Stimulated activated naive CD8-positive, alpha-beta T cell treated with anti-CD3 and anti-CD28 coated beads, Interleukin-15, Interleukin-2, amounts not matched to agents 100 U/mL and 50 U/mL, for 24 hours (primary cell): ENCODE data around the gene ABLIM2.
"Not testable (repeated sequence)": the region's sequence is repeated elsewhere in the genome, so short reads cannot be mapped to it uniquely, and the experiment has no call there.

Source experiments
- ATAC-seq: fragments of 150-1000 bp; cut with Tn5 transposase; one replicate; pipeline ENCODE4 v1.10.0; 2021
- DNase-seq: peaks from one replicate; pipeline ENCODE4 v3.0.0; 2021

ABLIM2 gene

DNA sequence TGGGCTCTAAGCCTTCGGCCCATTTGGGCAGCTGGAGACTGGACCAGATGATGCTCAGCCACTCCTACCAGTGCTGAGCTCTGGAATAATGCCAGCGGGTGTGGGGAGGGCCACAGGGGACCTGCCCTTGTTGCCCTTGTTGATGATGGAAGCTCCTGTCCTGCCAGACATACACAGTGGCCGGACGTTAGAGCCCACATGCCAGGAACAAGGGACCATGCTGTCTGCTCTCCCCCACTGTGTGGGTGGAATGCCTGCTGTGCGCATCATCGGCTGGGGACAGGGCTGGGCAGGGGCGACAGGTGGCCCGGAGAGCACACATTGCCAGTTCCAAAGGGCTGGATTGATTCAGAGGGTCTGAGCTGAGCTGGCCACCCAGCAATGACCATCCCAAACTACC lies 2.0 kb downstream of the ABLIM2 start:
- no peak for ATAC-seq
- no peak for DNase-seq

- no peak for ATAC-seq
Observed at GRCh38 chr4:8155660-8156421, 2.8 kb downstream of the ABLIM2 start.

GRCh38 chr4:8155048-8155447 lies 3.6 kb downstream of the ABLIM2 start:
- DNase-seq (no peak), ATAC-seq (peak; percentile 5)

More at GRCh38 chr4:8155660-8156421, 2.8 kb downstream of the ABLIM2 start:
- no peak for DNase-seq

DNA sequence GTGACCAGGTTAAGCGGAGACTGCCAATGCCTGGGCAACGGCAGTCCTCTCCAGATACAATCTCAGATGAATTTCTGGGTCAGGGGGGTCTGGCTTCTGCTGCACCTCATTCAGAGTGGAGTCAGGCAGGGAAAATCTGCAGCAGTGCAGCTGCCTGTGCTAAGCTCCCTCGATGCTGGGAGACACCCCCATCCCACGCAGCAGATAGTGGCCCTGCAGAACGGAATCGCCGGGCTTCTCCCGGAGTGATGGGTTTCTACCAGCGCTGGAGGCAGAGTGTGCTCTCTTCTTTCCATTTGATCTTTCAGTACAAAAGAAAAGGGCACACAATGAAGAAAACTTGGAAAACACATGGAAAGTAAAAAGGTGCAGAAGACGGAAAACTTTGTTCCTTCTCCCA lies 5.2 kb downstream of the ABLIM2 start:
- DNase-seq = no peak
- ATAC-seq = no peak

DNA sequence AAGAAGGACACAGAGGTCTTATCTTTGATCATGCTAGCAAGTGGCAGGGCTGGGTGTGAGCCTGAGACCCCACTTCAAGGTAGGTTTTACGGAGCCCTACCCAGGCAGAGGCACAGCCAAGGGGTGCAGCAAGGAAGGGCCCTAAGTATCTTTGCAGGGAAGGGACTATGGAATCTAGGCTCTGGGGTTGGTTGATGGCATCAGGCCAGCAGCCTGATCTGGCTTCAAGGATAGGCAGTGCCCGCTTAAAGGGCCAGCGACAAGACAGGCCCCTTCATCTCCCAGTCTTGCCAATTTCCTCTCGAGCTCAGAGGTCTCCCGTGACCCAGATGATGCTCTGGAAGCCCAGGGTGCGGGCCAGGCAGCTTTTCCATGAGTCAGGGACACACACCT lies 5.8 kb downstream of the ABLIM2 start:
- ATAC-seq = no peak
- no peak for DNase-seq

GRCh38 chr4:8152090-8152864 lies 6.3 kb downstream of the ABLIM2 start:
- ATAC-seq = no peak

DNA sequence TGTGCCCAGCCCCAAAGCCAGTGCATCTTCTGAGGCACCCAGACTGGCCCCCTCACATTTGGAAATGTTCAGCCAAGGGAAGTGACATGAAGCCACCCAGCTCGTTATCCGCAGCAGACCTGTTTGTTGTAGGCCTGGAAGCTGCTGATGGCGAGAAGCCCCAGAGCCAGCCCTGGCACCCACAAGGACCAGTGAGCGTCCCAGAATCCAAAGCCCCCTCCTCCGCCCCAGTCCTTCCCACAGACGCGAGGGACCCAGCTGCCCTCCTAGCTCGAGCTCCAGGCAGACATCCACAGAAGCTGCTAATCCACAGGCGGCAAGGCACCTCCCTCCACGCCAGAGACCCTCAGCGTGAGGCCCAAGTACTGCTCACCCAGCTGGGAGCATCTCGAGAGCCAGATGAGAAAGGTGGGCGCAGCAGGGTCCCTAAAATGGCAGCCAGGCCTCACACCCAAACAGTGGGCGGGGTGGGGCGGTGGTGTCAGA lies 7.4 kb downstream of the ABLIM2 start:
- no peak for ATAC-seq
- no peak for DNase-seq

More at GRCh38 chr4:8152090-8152864, 6.3 kb downstream of the ABLIM2 start:
- DNase-seq = no peak

DNA sequence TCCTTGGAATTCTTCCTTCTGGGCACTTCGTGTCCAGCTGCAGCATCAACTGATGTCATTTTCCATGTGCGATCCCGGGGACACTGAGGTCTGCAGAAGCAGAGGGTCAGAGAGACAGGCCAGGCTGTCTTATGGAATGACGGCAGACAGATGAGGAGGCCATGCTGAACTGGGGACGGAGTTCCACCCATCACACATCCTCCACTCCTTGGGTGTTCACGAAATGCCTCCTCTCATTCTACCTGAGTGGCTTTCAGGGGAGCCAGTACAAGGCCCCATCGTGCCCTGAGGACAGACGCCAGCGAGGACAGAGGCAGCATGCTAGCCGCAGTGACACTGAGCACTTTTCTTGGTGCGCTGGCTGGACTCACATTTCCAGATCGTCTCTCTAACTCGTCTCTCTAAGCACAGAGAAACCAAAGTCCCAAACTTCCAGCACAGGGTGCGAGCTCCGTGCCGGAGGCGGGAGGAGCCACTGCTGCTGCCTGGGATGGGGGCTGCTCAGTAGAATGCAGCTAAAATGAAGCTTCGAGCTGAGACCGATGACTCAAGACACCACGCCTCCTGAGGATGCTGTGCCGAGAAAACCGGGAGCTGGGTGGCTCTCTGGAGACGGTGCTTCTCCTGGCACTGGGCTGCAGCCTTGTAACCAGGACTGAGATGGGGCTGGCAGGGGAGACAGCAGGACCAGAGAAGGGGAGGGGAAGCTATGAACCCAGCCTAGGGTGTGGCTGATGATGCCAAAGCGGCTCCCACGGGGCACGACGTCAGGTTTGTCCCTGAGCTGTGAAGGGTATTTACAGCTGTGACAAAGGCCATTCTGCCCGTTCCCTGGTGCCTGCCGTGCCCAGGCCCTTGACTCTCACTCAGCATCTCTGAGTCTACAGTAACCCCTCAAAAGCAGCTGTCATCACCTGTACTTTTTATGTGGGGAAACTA lies 8.2 kb downstream of the ABLIM2 start:
- no peak for ATAC-seq
- no peak for DNase-seq

DNA sequence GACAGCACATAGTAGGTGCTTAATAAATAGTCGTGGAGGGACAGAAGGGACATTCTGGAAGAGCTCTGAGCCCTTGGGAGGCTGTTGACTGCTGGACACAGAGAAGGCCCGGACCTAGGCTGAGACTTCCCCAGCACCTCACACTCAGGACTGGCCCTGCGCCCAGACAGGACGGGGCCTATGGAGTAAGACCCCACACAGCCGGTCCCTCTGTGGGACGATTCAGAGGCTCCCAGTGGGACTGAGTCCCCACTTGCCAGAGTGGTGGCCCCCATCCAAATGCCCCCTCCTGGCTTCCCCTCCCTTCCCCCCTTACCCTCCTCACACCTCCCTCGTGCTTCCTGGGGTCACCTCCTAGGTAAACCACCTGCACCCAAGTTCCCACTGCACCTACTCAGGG lies 8.9 kb downstream of the ABLIM2 start:
- DNase-seq (no peak), ATAC-seq (no peak)

DNA sequence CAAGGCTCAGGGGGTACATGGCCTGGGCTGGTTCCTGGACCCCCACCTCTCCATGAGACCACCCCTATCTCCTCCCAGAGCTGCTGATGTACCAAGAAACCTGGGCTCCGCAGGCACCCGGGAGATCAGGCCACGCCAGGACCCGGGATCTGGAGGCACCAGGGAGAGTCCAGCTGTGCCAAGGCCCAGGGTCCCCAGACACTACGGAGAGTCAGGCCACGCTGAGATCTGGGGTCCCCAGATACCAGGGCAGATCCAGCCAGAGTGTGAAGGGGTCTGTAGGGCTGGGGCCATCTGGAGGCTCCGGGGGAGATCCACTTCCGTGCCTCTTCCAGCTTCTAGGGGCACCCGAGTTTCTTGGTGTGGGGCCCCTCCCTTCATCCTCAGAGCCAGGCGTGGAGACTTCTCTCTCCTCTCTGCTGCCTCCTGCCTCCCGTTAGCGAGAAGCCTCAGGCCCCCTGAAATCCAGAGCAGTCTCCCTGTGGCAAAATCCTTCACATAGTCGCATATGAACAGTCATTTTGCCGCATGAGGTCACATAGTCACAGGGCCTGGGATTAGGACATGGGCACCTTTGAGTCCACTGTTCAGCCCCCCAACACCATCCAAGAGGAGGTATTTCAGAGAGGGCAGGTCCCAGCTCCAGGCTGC lies 9.7 kb downstream of the ABLIM2 start:
- DNase-seq (no peak), ATAC-seq (no peak)

DNA sequence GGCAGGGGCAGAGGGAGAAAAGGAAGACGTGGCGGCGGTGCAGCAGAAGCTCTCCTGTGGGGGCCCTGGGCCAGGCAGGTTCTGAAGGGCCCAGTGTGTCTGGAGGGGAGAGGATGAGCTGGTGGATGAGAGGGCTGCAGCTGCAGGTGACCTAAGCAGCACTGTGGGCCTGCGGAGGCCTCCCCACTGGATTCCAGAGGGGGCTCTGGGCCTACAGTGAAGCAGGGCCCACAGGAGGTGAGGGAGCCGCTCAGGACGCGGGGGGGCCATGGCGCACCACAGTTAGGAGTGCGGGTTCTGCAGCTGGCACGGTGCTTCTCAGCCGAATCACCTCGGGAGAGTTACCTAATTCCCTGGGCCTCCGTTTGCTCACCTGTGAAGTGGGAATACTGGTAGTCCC lies 10.5 kb downstream of the ABLIM2 start:
- ATAC-seq (no peak), DNase-seq (no peak)

DNA sequence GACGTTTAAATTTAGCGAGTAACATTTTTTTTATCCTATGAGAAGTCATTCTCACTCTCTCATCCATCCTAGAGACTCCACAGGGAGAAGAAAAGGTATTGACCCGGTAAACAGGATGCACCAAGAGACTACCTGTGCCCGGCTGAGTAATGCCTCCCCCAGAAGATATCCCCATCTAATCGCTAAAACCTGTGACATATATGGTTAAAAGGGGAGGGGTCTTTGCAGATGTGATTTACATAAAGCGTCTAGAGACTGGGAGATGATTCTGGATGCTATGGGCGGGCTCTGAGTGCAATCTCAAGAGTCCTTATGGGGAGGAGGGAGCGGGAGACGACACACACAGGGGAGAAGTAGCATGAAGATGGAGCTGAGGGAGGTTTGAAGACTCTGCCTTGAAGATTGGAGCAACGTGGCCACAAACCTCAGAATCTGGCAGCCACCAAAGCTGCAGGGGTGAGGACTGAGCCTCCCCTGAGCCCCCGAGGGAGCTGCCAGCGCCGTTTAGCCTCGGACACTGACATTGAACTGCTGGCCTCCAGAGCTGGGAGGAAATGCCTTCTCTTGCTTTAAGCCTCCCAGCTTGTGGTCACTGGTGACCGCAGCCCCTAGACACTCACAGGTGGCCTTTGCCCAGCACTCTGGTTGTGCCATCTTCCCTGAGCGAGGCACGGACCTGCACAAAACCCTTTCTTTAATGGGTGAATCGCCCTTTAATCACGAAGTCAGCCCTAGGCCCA lies 11.2 kb downstream of the ABLIM2 start:
- no peak for ATAC-seq
- no peak for DNase-seq

DNA sequence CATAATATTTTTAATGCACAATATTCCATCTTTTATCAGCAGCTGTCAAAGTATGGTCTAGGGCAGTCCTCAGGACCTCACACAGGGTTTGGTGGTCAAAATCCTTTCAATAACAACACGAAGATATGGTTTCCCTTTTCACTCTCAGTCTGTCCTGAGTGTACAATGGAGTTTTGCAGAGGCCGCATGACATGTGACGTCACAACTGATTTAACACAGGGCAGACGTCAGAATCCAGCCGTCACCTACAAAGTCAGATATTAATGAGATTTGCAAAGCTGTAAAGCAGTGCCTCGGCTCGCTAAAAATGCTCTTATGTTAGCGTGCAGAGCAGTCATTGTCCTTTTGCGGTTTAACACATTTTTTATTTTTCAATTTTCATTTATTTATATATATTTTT lies 12.5 kb downstream of the ABLIM2 start:
- ATAC-seq (no peak), DNase-seq (no peak)

- DNase-seq (no peak), ATAC-seq (no peak)
Observed at GRCh38 chr4:8144359-8144758, 14.3 kb downstream of the ABLIM2 start.

- ATAC-seq (no peak), DNase-seq (no peak)
Observed at GRCh38 chr4:8143392-8144140, 15.0 kb downstream of the ABLIM2 start.

DNA sequence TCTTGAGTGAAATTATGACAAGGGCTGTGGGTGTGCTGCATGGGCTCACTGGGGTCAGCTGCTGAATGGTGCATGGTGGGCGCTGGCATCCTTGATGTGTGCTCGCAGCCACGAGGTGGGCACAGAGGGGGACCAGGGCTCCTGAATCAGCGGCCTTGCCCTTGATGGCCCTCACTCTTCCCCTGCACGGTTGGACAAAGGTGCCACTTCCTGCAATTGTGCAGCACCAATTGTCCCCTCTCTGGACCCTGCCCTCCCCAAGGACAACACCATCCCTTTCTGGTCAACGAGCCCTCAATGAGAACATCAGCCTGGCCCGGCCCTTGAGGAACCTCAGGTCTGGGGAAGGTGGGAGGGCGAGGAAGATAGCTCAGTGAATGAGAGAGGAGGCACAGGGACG lies 16.1 kb downstream of the ABLIM2 start:
- DNase-seq (no peak), ATAC-seq (no peak)

- DNase-seq (no peak), ATAC-seq (no peak)
Observed at GRCh38 chr4:8141935-8142334, 16.7 kb downstream of the ABLIM2 start.

- DNase-seq = no peak
- no peak for ATAC-seq
Observed at GRCh38 chr4:8140915-8141314, 17.7 kb downstream of the ABLIM2 start.

- not testable (repeated sequence) for DNase-seq, ATAC-seq
Observed at GRCh38 chr4:8139726-8140125, 18.9 kb downstream of the ABLIM2 start.

- ATAC-seq (no peak), DNase-seq (no peak)
Observed at GRCh38 chr4:8136972-8137710, 21.5 kb downstream of the ABLIM2 start.
